ENCODE results near the gene TNS1.

DNA sequence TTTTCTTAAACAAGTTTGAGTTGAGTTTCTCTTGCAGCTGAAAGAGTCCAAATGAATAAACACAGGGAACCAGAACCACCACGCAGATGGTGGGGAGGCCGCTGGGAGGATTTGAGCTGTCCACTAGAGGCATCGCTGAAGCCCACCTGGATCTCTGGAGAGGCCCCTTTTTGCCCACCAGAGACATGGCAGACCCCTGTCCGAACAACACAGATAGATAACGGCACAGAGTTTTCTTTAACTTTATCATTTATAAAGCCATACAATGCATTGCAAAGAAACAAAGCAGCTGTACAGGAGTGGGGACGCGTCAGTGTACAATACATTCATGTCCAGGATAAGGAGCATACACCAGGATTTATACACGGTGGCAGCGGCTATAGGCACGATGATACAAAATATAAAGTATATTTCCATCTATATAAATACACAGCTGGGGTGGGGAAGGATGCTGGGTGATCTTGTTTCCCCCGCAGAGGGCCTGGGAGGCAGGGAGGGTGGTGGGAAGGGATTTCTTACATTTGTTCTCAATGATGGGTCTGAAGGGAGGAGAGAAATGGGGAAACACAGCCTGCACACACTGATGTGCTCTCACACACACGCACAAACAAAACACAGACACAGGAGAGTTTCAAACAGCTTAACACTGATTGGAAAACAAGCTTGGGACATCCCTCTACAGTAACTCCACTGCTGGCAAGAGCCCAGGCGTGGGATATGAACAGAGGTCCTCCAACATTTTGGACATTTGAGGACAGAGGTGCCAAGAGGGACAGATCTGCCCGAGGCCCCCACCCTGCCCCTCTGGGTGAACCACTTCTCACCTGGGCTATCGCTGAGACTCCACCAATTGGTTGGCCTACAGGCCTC, 203.0 kb downstream of the TNS1 start:
- TF ChIP-seq, protein P1, sequence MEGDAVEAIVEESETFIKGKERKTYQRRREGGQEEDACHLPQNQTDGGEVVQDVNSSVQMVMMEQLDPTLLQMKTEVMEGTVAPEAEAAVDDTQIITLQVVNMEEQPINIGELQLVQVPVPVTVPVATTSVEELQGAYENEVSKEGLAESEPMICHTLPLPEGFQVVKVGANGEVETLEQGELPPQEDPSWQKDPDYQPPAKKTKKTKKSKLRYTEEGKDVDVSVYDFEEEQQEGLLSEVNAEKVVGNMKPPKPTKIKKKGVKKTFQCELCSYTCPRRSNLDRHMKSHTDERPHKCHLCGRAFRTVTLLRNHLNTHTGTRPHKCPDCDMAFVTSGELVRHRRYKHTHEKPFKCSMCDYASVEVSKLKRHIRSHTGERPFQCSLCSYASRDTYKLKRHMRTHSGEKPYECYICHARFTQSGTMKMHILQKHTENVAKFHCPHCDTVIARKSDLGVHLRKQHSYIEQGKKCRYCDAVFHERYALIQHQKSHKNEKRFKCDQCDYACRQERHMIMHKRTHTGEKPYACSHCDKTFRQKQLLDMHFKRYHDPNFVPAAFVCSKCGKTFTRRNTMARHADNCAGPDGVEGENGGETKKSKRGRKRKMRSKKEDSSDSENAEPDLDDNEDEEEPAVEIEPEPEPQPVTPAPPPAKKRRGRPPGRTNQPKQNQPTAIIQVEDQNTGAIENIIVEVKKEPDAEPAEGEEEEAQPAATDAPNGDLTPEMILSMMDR (IDR thresholded peaks at IDR 0.05; ENCODE audit: low read length), result no peak
- no peak for TF ChIP-seq EZH2phosphoT487 (IDR thresholded peaks at IDR 0.05; ENCODE audit: low read length)
- no peak for TF ChIP-seq EZH2 (optimal IDR thresholded peaks at IDR 0.05; ENCODE audit: low read depth, low read length)

Measured in MM.1S (cell line).